ENCODE results near the gene STX18.

STX18 gene

DNA sequence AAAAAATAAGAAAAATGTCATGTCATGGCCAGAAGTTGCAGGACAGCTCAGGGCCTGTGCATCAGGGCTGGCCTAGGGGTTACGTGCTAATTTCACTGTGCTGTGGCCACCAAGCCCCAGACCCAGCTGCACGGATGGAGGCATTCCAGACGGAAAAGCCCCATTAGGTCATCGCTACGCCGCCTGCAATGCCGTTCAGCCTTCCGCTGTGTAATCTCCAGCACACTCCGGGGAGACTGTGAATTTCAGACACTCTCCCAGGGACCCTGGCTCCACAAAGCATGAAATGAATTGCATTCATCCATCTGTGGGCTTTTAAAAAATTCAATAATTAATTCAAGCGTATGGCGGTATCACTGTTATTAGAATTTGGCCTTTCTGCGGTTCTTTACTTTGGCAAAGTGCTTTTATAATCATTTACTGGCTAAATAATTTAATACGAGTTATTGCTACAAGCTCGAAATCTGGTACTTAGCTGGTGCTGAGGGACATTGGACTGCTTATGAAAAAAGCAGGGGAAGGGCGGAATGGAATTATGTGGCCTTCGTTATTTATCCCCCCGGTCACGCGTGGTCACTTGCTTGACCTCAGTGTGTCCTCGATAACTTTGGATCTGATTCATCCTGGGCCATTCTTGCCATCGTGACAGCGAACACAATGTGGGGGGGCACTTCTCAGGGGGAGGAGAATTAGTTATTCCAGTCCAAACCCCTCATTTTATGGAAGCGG is 164.0 kb downstream of the STX18 start:
- Mint-ChIP-seq H3K27me3 (peaks cover 27% of the 10 kb centered on the region), H3K27ac (no peak overlapping the region), H3K9me3 (peaks cover 10% of the 10 kb centered on the region), H3K36me3 (ENCODE audit: low read depth) (no peaks in the 10 kb centered on the region), H3K4me1 (ENCODE audit: low read depth) (no peaks in the 10 kb centered on the region), H3K4me3 (no peak overlapping the region)
- intact Hi-C loops (cut with micrococcal nuclease): no loop called here

DNA sequence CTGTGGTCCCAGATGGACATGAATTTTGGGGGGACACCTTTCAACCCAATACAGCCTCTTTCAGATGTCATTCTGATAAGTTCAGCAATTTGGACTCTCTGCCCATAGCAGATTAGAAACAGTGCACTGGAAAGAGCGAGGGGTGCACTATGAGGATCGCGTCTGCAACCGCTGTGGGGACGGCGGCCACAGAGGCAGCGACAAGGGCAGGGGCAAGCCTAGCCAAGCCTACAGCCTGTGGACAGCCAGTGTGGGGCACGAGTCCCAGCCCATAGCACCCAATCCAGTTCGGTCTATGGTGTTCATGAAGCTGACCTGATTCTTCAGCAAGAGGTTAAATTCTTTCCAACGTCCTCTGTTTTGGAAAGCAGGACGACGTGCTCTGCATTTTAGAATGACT is 164.7 kb downstream of the STX18 start:
- intact Hi-C loops (cut with micrococcal nuclease): no loop called here
- Mint-ChIP-seq H3K4me1 (ENCODE audit: low read depth) (no peaks in the 10 kb centered on the region), H3K36me3 (ENCODE audit: low read depth) (no peaks in the 10 kb centered on the region), H3K27me3 (peaks cover 21% of the 10 kb centered on the region), H3K9me3 (peaks cover 10% of the 10 kb centered on the region), H3K27ac (no peak overlapping the region), H3K4me3 (no peak overlapping the region)

DNA sequence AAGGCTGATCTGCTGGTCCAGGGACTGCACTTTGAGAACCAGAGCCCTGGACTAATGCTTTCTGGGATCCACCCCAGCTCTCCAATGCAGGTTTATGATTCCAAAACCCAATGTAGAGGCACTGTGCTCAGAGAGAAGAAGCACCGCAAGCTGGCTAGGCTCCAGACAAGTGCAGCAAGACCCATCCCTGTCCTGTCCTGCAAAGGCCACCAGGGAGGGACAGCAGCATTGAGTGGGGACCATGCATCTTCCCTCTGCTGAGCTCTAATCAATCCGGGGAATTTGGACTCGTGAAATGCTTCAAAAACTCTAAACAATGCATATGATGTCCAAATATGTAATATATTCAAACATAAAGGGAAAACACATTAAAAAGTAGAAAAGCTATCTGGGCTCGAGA is 165.8 kb downstream of the STX18 start:
- Mint-ChIP-seq H3K27ac (no peak overlapping the region), H3K4me1 (ENCODE audit: low read depth) (no peaks in the 10 kb centered on the region), H3K4me3 (no peak overlapping the region), H3K9me3 (peaks cover 10% of the 10 kb centered on the region), H3K27me3 (peaks cover 15% of the 10 kb centered on the region), H3K36me3 (ENCODE audit: low read depth) (no peaks in the 10 kb centered on the region)
- intact Hi-C loops (cut with micrococcal nuclease): no loop called here

DNA sequence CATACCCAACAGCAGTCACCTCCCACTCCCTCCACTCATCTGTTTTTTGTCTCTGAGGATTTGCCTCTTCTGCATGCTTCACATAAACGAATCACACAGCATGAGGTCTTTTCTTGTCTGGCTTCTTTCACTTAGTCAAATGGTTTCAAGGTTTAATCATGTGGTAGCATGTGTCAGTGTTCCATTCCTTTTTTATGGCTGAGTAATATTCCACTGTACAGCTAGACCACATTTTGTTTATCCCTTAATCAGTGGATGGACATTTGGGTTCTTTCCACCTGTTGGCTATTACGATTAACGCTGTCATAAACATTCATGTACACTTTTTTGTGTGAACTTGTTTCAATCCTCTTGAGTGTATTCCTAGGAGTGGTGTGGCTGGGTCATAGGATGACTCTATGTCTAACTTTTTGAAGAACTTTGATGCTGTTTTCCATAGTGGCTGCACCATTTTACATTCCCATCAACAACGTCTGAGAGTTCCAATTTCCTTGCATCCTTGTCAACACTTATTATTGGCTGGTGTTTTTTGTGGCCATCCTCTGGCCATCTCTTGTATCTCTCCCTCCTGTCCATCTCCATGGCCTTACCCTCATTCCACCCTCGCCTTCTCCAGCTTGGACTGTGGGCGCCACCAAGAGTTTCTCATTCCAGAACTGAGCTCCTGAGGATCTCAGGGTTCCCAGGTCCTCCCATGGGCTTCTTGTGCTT is 167.3 kb downstream of the STX18 start:
- Mint-ChIP-seq H3K9me3 (peaks cover 10% of the 10 kb centered on the region), H3K4me3 (no peak overlapping the region), H3K4me1 (ENCODE audit: low read depth) (no peaks in the 10 kb centered on the region), H3K36me3 (ENCODE audit: low read depth) (no peaks in the 10 kb centered on the region), H3K27ac (no peak overlapping the region), H3K27me3 (peaks cover 7% of the 10 kb centered on the region)
- intact Hi-C loops (cut with micrococcal nuclease): no loop called here

All from dendritic cell treated with granulocyte-macrophage colony-stimulating factor and Interleukin-4, amounts not matched to agents 40 ng/mL and 50 ng/mL, for 4 days (primary cell).